Liver (tissue), 9 donors: ENCODE measurements around the gene ERMAP. TPM values are rescaled to one million over a fixed set of nuclear protein-coding genes. Genes with fewer than 3 reads are reported as not detected.

Source experiments
- DNase-seq: peaks from one replicate; pipeline ENCODE4 v3.0.0-alpha.2; 2017; ENCODE audit warnings: low spot score
- H3K27ac ChIP-seq, 2 donors: one replicate each; pipeline ENCODE4 v1.7.0; 2013; ENCODE audit warnings: inconsistent platforms in 2 of 2, low read length in 2 of 2, control low read depth in 1 of 2, low read depth in 1 of 2, mild to moderate bottlenecking in 1 of 2
- H3K27me3 ChIP-seq, 4 donors: one replicate each; pipeline versions ENCODE4 v1.6.1 to v1.7.0; 2013; ENCODE audit warnings: low read length in 3 of 4, inconsistent platforms in 1 of 4, mild to moderate bottlenecking in 1 of 4, moderate library complexity in 1 of 4; ENCODE audit not compliant: control insufficient read depth in 4 of 4, insufficient read depth in 4 of 4
- H3K36me3 ChIP-seq, 4 donors: one replicate each; pipeline versions ENCODE4 v1.6.1 to v1.7.0; 2013; ENCODE audit warnings: low read length in 3 of 4, mild to moderate bottlenecking in 3 of 4, low read depth in 1 of 4, moderate library complexity in 1 of 4; ENCODE audit not compliant: control insufficient read depth in 4 of 4, insufficient read depth in 3 of 4
- H3K4me1 ChIP-seq, 4 donors: one replicate each; pipeline versions ENCODE4 v1.6.1 to v1.7.0; 2013; ENCODE audit warnings: low read length in 3 of 4, mild to moderate bottlenecking in 3 of 4, moderate library complexity in 1 of 4; ENCODE audit not compliant: control insufficient read depth in 4 of 4, insufficient read depth in 4 of 4
- H3K4me3 ChIP-seq, 3 donors: one replicate each; pipeline versions ENCODE4 v1.6.1 to v1.7.0; 2013; ENCODE audit warnings: low read length in 3 of 3, control low read depth in 1 of 3, low read depth in 1 of 3, mild to moderate bottlenecking in 1 of 3
- H3K9ac ChIP-seq, 2 donors: one replicate each; pipeline ENCODE4 v1.7.0; 2013; ENCODE audit warnings: low read length in 2 of 2, mild to moderate bottlenecking in 2 of 2, moderate library complexity in 2 of 2, control low read depth in 1 of 2, low read depth in 1 of 2
- H3K9me3 ChIP-seq, 4 donors: one replicate each; pipeline versions ENCODE4 v1.6.1 to v1.7.0; 2013; ENCODE audit warnings: low read length in 3 of 4; ENCODE audit not compliant: control insufficient read depth in 4 of 4
- ATF3 ChIP-seq: IDR thresholded peaks from 2 replicates; pipeline ENCODE4 v1.6.1; 2016; ENCODE audit warnings: antibody characterized with exemption
- CTCF ChIP-seq: fragments of 150-350 bp; IDR thresholded peaks from 2 replicates; pipeline ENCODE4 v1.5.1; 2017; ENCODE audit warnings: improper control_type of control experiment, low read depth, low read length; ENCODE audit not compliant: missing input control
- FOXA1 ChIP-seq: IDR thresholded peaks from 2 replicates; pipeline ENCODE4 v1.6.1; 2016; ENCODE audit warnings: antibody characterized with exemption
- GABPA ChIP-seq, 2 donors: IDR thresholded peaks in 1 of 2; conservative IDR thresholded peaks in 1 of 2; 2 replicates each; pipeline ENCODE4 v1.6.1; 2016; ENCODE audit warnings: antibody characterized with exemption in 2 of 2, mild to moderate bottlenecking in 1 of 2, moderate library complexity in 1 of 2
- HNF4A ChIP-seq, 2 donors: conservative IDR thresholded peaks; 2 replicates each; pipeline ENCODE4 v1.6.1; 2016; ENCODE audit warnings: antibody characterized with exemption in 2 of 2, mild to moderate bottlenecking in 2 of 2
- HNF4G ChIP-seq: IDR thresholded peaks from 2 replicates; pipeline ENCODE4 v1.6.1; 2016; ENCODE audit warnings: antibody characterized with exemption
- JUND ChIP-seq, 2 donors: IDR thresholded peaks; 2 replicates each; pipeline ENCODE4 v1.6.1; 2016; ENCODE audit warnings: antibody characterized with exemption in 2 of 2
- MAX ChIP-seq: IDR thresholded peaks from 2 replicates; pipeline ENCODE4 v1.6.1; 2016; ENCODE audit warnings: antibody characterized with exemption
- NR2F2 ChIP-seq: IDR thresholded peaks from 2 replicates; pipeline ENCODE4 v1.6.1; 2016; ENCODE audit warnings: antibody characterized with exemption
- RAD21 ChIP-seq, 2 donors: IDR thresholded peaks; 2 replicates each; pipeline ENCODE4 v1.6.1; 2016; ENCODE audit warnings: antibody characterized with exemption in 2 of 2, mild to moderate bottlenecking in 2 of 2
- REST ChIP-seq: IDR thresholded peaks from 2 replicates; pipeline ENCODE4 v1.6.1; 2016; ENCODE audit warnings: antibody characterized with exemption, mild to moderate bottlenecking
- SP1 ChIP-seq: IDR thresholded peaks from 2 replicates; pipeline ENCODE4 v1.6.1; 2018; ENCODE audit warnings: antibody characterized with exemption, mild to moderate bottlenecking
- TAF1 ChIP-seq: conservative IDR thresholded peaks from 2 replicates; pipeline ENCODE4 v1.6.1; 2016; ENCODE audit warnings: antibody characterized with exemption, mild to moderate bottlenecking
- YY1 ChIP-seq: IDR thresholded peaks from 2 replicates; pipeline ENCODE4 v1.6.1; 2016; ENCODE audit warnings: antibody characterized with exemption, mild to moderate bottlenecking
- ZBTB33 ChIP-seq: IDR thresholded peaks from 2 replicates; pipeline ENCODE4 v1.6.1; 2016; ENCODE audit warnings: antibody characterized with exemption
- WGBS: extraction: QIAGEN DNeasy Blood & Tissue Kit; methylation state at CpG from one replicate; pipeline ENCODE4 v1.1.7; 2013; 5-methylcytosine and 5-hydroxymethylcytosine counted together
- polyA plus RNA-seq, 2 donors: library from polyadenylated mRNA; stranded (reverse) in 1 of 2; unstranded in 1 of 2; fragments of 200-250 nt in 1 of 2; fragments of >200 nt in 1 of 2; fragmentation: Nextera tagmentation in 1 of 2; extraction: Ambion mirVana in 1 of 2; gene quantifications; one replicate each; pipeline versions ENCODE4 v1.2.1 to v1.2.3, GENCODE V29; 2013 to 2015
- total RNA-seq, 2 donors: library from RNA; depleted of rRNA; stranded (reverse); fragments of >200 nt; gene quantifications; one replicate each; pipeline ENCODE4 v1.2.3, GENCODE V29; 2014
- donor health status: healthy.
- donor health status: healthy.
- donor health status: healthy.
- donor health status: healthy.
- donor health status: healthy.

ERMAP gene
- total and polyA plus RNA-seq, 4 donors: 3.9 to 96.9 (median 9.0) TPM

- no peak for TF ChIP-seq REST
Observed at GRCh38 chr1:42806171-42806570, 10.8 kb upstream of the ERMAP start (continued).

GRCh38 chr1:42806593-42806992 lies 10.3 kb upstream of the ERMAP start:
- TF ChIP-seq TAF1: no peak
- no peak for TF ChIP-seq HNF4G
- TF ChIP-seq MAX: no peak
- TF ChIP-seq CTCF: no peak
- TF ChIP-seq ZBTB33: no peak
- no peak for TF ChIP-seq JUND (IDR thresholded peaks at IDR 0.05)
- TF ChIP-seq SP1: no peak
- TF ChIP-seq GABPA (IDR thresholded peaks at IDR 0.05 in 1 of 2, conservative IDR thresholded peaks at IDR 0.05 in 1 of 2): no peak
- no peak for TF ChIP-seq REST
- no peak for TF ChIP-seq ATF3
- no peak for TF ChIP-seq YY1
- TF ChIP-seq FOXA1: no peak
- TF ChIP-seq NR2F2: no peak
- no peak for TF ChIP-seq RAD21 (IDR thresholded peaks at IDR 0.05)
- TF ChIP-seq HNF4A (conservative IDR thresholded peaks at IDR 0.05): no peak
- H3K27me3 ChIP-seq: no peaks in the 10 kb centered on the region
- H3K9ac ChIP-seq: no peak overlapping the region
- DNase-seq: no peak
- H3K4me3 ChIP-seq: no peak overlapping the region
- no peaks in the 10 kb centered on the region for H3K4me1 ChIP-seq
- 96% methylated on average over 5 of the region's 5 CpGs for WGBS
- peaks cover 0 to 3% (median under 1%) of the 10 kb centered on the region in 4 donors for H3K36me3 ChIP-seq
- H3K9me3 ChIP-seq: no peaks in the 10 kb centered on the region
- H3K27ac ChIP-seq: no peak overlapping the region
